ENCODE measurements around the gene INTS6.
A peak's percentile ranks its signal among the peaks of the same experiment; 100 is the strongest.
"Not testable (repeated sequence)": the region's sequence is repeated elsewhere in the genome, so short reads cannot be mapped to it uniquely, and the experiment has no call there.

Gene INTS6

GRCh38 chr13:51417716-51418115 is 35.1 kb downstream of the INTS6 start:
- DNase-seq (ENCODE audit: low read depth), result no peak
- no peak for TF ChIP-seq CTCF (IDR thresholded peaks at IDR 0.05; ENCODE audit: insufficient read depth, low read depth, low read length, missing control alignments)
- H3K4me3 ChIP-seq (ENCODE audit: low read depth, low read length), result no peak overlapping the region

- DNase-seq (ENCODE audit: low read depth), result peak; percentile 16
- no peak for TF ChIP-seq CTCF (IDR thresholded peaks at IDR 0.05; ENCODE audit: insufficient read depth, low read depth, low read length, missing control alignments)
- no peak overlapping the region for H3K4me3 ChIP-seq (ENCODE audit: low read depth, low read length)
Measured at GRCh38 chr13:51416107-51416506, 36.7 kb downstream of the INTS6 start.

GRCh38 chr13:51415339-51415738 is 37.5 kb downstream of the INTS6 start:
- not testable (repeated sequence) for DNase-seq (ENCODE audit: low read depth); H3K4me3 ChIP-seq (ENCODE audit: low read depth, low read length)

GRCh38 chr13:51412431-51412830 is 40.4 kb downstream of the INTS6 start:
- TF ChIP-seq CTCF (IDR thresholded peaks at IDR 0.05; ENCODE audit: insufficient read depth, low read depth, low read length, missing control alignments), result no peak
- no peak overlapping the region for H3K4me3 ChIP-seq (ENCODE audit: low read depth, low read length)
- no peak for DNase-seq (ENCODE audit: low read depth)

GRCh38 chr13:51405176-51405575 is 47.7 kb downstream of the INTS6 start:
- H3K4me3 ChIP-seq (ENCODE audit: low read depth, low read length), result no peak overlapping the region
- no peak for DNase-seq (ENCODE audit: low read depth)
- TF ChIP-seq CTCF (IDR thresholded peaks at IDR 0.05; ENCODE audit: insufficient read depth, low read depth, low read length, missing control alignments), result no peak

- H3K4me3 ChIP-seq (ENCODE audit: low read depth, low read length), result no peak overlapping the region
- no peak for TF ChIP-seq CTCF (IDR thresholded peaks at IDR 0.05; ENCODE audit: insufficient read depth, low read depth, low read length, missing control alignments)
- no peak for DNase-seq (ENCODE audit: low read depth)
Measured at GRCh38 chr13:51397262-51397941, 55.4 kb downstream of the INTS6 start.

- no peak for TF ChIP-seq CTCF (IDR thresholded peaks at IDR 0.05; ENCODE audit: insufficient read depth, low read depth, low read length, missing control alignments)
- peak; percentile 26 for DNase-seq (ENCODE audit: low read depth)
- no peak overlapping the region for H3K4me3 ChIP-seq (ENCODE audit: low read depth, low read length)
Measured at GRCh38 chr13:51396352-51396751, 56.5 kb downstream of the INTS6 start.

All from GM12865 (cell line).